22Rv1 (cell line): ENCODE data around the gene ZFC3H1.

Experiments
- H3K27ac ChIP-seq: fragments of 450-650 bp; 2 replicates; pipeline ENCODE4 v1.5.1; 2017
- CTCF ChIP-seq: fragments of 450-650 bp; IDR thresholded peaks from 2 replicates; pipeline ENCODE4 v1.5.1; 2017; ENCODE audit warnings: mild to moderate bottlenecking
- ZFX ChIP-seq: fragments of 450-650 bp; IDR thresholded peaks from 2 replicates; pipeline ENCODE4 v1.6.1; 2017; ENCODE audit warnings: antibody characterized with exemption, borderline replicate concordance

ZFC3H1 gene, protein sequence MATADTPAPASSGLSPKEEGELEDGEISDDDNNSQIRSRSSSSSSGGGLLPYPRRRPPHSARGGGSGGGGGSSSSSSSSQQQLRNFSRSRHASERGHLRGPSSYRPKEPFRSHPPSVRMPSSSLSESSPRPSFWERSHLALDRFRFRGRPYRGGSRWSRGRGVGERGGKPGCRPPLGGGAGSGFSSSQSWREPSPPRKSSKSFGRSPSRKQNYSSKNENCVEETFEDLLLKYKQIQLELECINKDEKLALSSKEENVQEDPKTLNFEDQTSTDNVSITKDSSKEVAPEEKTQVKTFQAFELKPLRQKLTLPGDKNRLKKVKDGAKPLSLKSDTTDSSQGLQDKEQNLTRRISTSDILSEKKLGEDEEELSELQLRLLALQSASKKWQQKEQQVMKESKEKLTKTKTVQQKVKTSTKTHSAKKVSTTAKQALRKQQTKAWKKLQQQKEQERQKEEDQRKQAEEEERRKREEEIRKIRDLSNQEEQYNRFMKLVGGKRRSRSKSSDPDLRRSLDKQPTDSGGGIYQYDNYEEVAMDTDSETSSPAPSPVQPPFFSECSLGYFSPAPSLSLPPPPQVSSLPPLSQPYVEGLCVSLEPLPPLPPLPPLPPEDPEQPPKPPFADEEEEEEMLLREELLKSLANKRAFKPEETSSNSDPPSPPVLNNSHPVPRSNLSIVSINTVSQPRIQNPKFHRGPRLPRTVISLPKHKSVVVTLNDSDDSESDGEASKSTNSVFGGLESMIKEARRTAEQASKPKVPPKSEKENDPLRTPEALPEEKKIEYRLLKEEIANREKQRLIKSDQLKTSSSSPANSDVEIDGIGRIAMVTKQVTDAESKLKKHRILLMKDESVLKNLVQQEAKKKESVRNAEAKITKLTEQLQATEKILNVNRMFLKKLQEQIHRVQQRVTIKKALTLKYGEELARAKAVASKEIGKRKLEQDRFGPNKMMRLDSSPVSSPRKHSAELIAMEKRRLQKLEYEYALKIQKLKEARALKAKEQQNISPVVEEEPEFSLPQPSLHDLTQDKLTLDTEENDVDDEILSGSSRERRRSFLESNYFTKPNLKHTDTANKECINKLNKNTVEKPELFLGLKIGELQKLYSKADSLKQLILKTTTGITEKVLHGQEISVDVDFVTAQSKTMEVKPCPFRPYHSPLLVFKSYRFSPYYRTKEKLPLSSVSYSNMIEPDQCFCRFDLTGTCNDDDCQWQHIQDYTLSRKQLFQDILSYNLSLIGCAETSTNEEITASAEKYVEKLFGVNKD (N-terminal part only)

GRCh38 chr12:71663561-71664410 is at the start of gene ZFC3H1, which contains the start of gene THAP2:
Gene ZFC3H1 (minus strand): TSS chr12:71663848. CDS start chr12:71663610, 238 bp downstream.
Gene THAP2 (plus strand): TSS chr12:71664301. CDS start chr12:71664510, 209 bp downstream.
- TF ChIP-seq CTCF (peak; percentile 41), ZFX (no peak)
- peak within 1 kb of the TSS; percentile 99 for H3K27ac ChIP-seq

GRCh38 chr12:71710276-71711125 is 46.9 kb upstream of the ZFC3H1 start:
- no peak overlapping the region for H3K27ac ChIP-seq
- TF ChIP-seq CTCF (no peak), ZFX (no peak)

GRCh38 chr12:71708658-71709057 is 45.0 kb upstream of the ZFC3H1 start:
- H3K27ac ChIP-seq: no peak overlapping the region
- TF ChIP-seq CTCF: no peak
- TF ChIP-seq ZFX: no peak

DNA sequence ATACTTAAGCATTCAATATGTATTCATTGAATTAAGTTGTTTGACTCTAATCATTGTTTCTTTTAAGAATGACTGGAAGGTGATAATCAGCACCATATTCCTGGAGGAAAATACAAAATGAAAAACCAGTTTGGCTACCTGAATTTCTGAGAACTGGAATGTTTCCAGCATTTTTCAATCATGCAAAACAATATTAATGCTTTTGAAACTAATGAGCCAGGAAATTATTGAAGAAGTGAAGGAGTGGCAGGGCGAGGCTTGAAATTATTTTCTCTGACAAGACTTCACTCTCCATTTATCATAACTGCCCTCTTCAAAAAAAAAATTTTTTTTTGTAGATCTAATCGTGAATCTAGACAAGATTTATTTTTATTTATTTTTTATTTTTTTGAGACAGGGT is 41.3 kb upstream of the ZFC3H1 start:
- no peak for TF ChIP-seq CTCF
- no peak overlapping the region for H3K27ac ChIP-seq

GRCh38 chr12:71703206-71703605 is 39.6 kb upstream of the ZFC3H1 start:
- no peak for TF ChIP-seq CTCF
- no peak for TF ChIP-seq ZFX
- H3K27ac ChIP-seq: no peak overlapping the region
